RWPE2 (cell line): ENCODE measurements around the gene UVSSA.

Source experiments
- ATAC-seq: fragments of 200-7000 bp; cut with Tn5 transposase; 3 replicates; pipeline ENCODE4 v1.9.1; 2021; ENCODE audit warnings: low read depth
- DNase-seq: peaks from one replicate; pipeline ENCODE4 v3.0.0-alpha.2; 2020; ENCODE audit warnings: low spot score
- H3K27ac ChIP-seq: fragments of 450-650 bp; 2 replicates; pipeline ENCODE4 v1.5.1; 2017; ENCODE audit warnings: mild to moderate bottlenecking; ENCODE audit not compliant: poor library complexity, severe bottlenecking
- H3K27me3 ChIP-seq: fragments of 250-450 bp; sonication (Bioruptor Pico); 2 replicates; pipeline ENCODE4 v1.5.1; 2021; ENCODE audit warnings: mild to moderate bottlenecking, moderate library complexity; ENCODE audit not compliant: insufficient read depth, poor library complexity, severe bottlenecking
- H3K36me3 ChIP-seq: fragments of 250-450 bp; sonication (Bioruptor Pico); 2 replicates; pipeline ENCODE4 v1.5.1; 2020; ENCODE audit warnings: low read depth, mild to moderate bottlenecking, moderate library complexity
- H3K4me1 ChIP-seq: fragments of 250-450 bp; sonication (Bioruptor Pico); 2 replicates; pipeline ENCODE4 v1.5.1; 2021; ENCODE audit warnings: mild to moderate bottlenecking, moderate library complexity; ENCODE audit not compliant: insufficient read depth, poor library complexity, severe bottlenecking
- H3K4me3 ChIP-seq: fragments of 250-450 bp; sonication (Bioruptor Pico); 2 replicates; pipeline ENCODE4 v1.5.1; 2021; ENCODE audit warnings: mild to moderate bottlenecking, moderate library complexity; ENCODE audit not compliant: severe bottlenecking
- H3K9me3 ChIP-seq: fragments of 250-450 bp; sonication (Bioruptor Pico); 2 replicates; pipeline ENCODE4 v1.5.1; 2021; ENCODE audit warnings: mild to moderate bottlenecking, moderate library complexity; ENCODE audit not compliant: severe bottlenecking
- TF ChIP-seq, protein P1 (sequence below): fragments of 450-650 bp; IDR thresholded peaks from one replicate; pipeline ENCODE4 v1.5.1; 2017; ENCODE audit warnings: mild to moderate bottlenecking, moderate library complexity; ENCODE audit not compliant: poor library complexity, severe bottlenecking

UVSSA gene

DNA sequence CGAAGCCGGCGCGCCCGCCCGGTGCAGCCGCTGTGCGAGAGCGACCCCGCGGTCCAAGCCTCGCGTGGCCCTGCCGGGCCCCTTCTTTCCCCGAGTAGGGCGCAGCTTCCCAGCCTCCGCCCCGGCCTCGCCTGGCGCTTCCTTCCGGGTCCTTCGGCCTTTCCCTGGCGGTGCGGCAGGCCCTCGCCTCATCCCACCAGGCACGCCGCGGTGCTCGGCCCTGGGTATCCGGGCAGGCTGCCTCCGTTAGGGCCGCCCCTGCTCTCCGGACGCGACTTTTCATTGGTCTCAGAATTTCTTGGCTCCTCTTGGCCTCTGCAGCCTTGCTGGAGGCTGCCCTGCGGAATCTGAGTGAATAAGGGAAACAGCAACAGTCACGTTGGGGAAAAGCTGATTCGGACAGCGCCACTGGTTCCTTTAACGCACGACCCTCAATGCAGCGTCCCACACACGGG is 429 bp downstream of the UVSSA start:
- H3K27me3 ChIP-seq, result no peaks in the 10 kb centered on the region
- H3K27ac ChIP-seq, result peak overlapping the region; percentile 87
- no peaks in the 10 kb centered on the region for H3K9me3 ChIP-seq
- TF ChIP-seq, protein P1, sequence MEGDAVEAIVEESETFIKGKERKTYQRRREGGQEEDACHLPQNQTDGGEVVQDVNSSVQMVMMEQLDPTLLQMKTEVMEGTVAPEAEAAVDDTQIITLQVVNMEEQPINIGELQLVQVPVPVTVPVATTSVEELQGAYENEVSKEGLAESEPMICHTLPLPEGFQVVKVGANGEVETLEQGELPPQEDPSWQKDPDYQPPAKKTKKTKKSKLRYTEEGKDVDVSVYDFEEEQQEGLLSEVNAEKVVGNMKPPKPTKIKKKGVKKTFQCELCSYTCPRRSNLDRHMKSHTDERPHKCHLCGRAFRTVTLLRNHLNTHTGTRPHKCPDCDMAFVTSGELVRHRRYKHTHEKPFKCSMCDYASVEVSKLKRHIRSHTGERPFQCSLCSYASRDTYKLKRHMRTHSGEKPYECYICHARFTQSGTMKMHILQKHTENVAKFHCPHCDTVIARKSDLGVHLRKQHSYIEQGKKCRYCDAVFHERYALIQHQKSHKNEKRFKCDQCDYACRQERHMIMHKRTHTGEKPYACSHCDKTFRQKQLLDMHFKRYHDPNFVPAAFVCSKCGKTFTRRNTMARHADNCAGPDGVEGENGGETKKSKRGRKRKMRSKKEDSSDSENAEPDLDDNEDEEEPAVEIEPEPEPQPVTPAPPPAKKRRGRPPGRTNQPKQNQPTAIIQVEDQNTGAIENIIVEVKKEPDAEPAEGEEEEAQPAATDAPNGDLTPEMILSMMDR, result no peak
- H3K36me3 ChIP-seq, result peaks cover 9% of the 10 kb centered on the region
- no peaks in the 10 kb centered on the region for H3K4me1 ChIP-seq
- DNase-seq, result no peak
- ATAC-seq, result peak; percentile 34
- peak overlapping the region; percentile 82 for H3K4me3 ChIP-seq

DNA sequence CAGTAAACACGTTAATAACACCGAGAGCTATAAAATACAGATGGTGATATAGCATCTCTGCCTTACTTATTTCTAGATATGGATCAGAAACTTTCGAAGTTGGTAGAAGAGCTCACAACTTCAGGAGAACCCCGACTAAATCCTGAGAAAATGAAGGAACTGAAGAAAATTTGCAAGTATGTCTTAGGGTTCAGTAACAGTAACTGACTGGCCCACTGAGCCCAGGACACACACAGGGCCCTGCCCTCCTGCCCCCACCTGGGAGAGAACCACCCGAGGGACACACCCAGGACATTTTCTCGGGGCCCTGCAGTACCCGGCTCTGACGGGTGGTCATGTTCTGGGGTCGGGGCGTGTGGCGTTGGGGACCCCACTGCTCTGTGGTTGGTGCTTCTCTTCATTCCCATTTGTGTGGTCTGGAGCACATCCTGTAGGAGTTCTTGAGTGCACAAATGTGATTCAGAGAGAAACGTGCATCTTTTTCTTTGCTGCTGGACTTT is 1.1 kb downstream of the UVSSA start:
- TF ChIP-seq, protein P1, result no peak
- Histone ChIP-seq H3K27me3 (no peaks in the 10 kb centered on the region), H3K4me3 (peak overlapping the region; percentile 82), H3K27ac (peak overlapping the region; percentile 87), H3K9me3 (no peaks in the 10 kb centered on the region), H3K36me3 (peaks cover 15% of the 10 kb centered on the region), H3K4me1 (no peaks in the 10 kb centered on the region)
- ATAC-seq (no peak), DNase-seq (no peak)

DNA sequence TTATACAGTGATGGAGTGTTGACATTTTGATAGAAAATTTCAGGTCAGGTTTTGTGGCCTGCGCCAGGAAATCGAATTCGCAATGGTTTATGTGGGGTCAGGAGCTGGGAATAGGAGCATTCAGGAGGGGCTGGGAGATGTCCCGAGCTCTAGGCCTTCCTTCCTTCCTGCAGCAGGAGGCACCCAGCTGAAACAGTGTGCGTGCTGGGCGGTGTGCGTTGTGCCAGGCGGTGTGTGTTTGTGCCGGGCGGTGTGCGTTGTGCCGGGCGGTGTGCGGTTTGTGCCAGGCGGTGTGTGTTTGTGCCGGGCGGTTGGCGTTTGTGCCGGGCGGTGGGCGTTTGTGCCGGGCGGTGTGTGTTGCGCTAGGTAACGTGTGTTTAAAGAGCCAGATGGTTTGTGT is 1.7 kb downstream of the UVSSA start:
- Histone ChIP-seq H3K27me3 (no peaks in the 10 kb centered on the region), H3K4me3 (no peak overlapping the region), H3K4me1 (no peaks in the 10 kb centered on the region), H3K9me3 (no peaks in the 10 kb centered on the region), H3K36me3 (peaks cover 20% of the 10 kb centered on the region), H3K27ac (peak overlapping the region; percentile 87)
- no peak for ATAC-seq
- DNase-seq, result no peak
- TF ChIP-seq, protein P1, result no peak

DNA sequence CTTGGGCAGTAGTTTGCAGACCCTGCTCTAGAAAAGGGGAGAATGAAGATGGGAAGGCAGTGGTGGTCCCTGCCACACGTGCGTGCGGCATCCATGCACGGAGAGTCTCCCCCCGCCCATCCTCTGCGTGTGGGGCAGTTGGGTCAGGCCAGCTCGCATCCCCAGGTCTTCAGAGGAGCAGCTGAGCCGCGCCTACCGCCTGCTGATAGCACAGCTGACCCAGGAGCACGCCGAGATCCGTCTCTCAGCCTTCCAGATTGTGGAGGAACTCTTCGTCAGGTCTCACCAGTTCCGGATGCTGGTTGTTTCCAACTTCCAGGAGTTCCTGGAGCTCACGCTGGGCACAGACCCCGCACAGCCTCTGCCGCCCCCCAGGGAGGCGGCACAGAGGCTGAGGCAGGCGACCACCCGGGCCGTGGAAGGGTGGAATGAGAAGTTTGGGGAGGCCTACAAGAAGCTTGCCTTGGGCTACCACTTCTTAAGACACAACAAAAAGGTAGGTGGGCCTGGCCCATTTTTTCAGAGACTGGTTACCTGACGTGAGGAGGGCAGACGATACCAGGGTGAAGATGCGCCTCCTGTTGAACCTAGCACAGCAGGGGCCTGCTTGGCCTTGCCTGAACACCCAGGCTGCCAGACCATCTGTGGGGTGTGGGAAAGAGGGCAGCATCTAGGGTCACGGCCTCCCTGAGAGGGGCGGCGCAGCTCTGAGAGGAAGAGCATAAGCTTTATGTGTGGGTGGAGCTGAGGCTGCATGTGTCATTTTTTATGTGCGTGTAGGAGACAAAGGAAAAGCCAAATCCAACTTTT is 2.6 kb downstream of the UVSSA start:
- TF ChIP-seq, protein P1, result no peak
- H3K4me1 ChIP-seq, result no peaks in the 10 kb centered on the region
- no peaks in the 10 kb centered on the region for H3K27me3 ChIP-seq
- DNase-seq, result no peak
- no peak for ATAC-seq
- H3K4me3 ChIP-seq, result no peak overlapping the region
- H3K9me3 ChIP-seq, result no peaks in the 10 kb centered on the region
- H3K36me3 ChIP-seq, result peaks cover 20% of the 10 kb centered on the region
- no peak overlapping the region for H3K27ac ChIP-seq

DNA sequence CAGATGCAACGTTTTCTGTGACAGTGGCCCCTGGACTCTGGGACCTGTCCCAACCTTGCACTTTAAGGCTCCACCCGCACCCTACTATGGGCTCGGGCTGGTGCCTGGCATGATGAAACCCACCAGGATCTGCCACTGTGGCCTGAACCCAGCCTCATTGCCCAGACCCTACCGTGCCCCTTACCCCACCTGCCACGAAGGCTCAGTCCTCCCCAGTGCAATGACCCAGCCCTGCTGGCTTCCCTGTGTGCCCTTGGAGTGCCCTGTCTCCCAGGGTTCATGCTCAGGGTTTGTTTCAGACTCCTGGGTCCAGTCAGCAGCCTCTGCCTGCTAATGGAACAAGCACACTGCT is 3.1 kb downstream of the UVSSA start:
- no peaks in the 10 kb centered on the region for H3K4me1 ChIP-seq
- H3K27ac ChIP-seq, result no peak overlapping the region
- H3K4me3 ChIP-seq, result no peak overlapping the region
- no peak for DNase-seq
- no peaks in the 10 kb centered on the region for H3K9me3 ChIP-seq
- H3K27me3 ChIP-seq, result no peaks in the 10 kb centered on the region
- no peak for ATAC-seq
- peaks cover 20% of the 10 kb centered on the region for H3K36me3 ChIP-seq
- TF ChIP-seq, protein P1, result no peak
